ENCODE data around the gene SLC25A21.

Gene SLC25A21

DNA sequence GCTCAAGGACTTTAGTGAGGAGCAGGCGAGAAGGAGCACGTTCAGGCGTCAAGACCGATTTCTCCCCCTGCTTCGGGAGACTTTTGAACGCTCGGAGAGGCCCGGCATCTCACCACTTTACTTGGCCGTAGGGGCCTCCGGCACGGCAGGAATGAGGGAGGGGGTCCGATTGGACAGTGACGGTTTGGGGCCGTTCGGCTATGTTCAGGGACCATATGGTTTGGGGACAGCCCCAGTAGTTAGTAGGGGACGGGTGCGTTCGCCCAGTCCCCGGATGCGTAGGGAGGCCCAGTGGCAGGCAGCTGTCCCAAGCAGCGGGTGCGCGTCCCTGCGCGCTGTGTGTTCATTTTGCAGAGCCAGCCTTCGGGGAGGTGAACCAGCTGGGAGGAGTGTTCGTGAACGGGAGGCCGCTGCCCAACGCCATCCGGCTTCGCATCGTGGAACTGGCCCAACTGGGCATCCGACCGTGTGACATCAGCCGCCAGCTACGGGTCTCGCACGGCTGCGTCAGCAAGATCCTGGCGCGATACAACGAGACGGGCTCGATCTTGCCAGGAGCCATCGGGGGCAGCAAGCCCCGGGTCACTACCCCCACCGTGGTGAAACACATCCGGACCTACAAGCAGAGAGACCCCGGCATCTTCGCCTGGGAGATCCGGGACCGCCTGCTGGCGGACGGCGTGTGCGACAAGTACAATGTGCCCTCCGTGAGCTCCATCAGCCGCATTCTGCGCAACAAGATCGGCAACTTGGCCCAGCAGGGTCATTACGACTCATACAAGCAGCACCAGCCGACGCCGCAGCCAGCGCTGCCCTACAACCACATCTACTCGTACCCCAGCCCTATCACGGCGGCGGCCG lies 509.6 kb downstream of the SLC25A21 start:
- no peak for DNase-seq (ENCODE audit: low read depth, low spot score)

DNA sequence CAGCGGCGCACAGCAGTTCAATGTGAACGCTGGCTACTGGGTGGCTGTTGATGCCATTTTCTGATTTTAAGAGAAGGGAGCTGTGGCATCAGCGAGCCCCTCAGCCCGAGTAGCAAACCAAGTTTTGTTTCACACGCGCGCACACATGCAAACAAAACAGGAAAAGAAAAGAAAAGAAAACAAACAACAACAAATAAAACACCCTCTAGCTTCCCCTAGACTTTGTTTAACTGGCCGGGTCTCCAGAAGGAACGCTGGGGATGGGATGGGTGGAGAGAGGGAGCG lies 510.2 kb downstream of the SLC25A21 start:
- no peak for DNase-seq (ENCODE audit: low read depth, low spot score)

DNA sequence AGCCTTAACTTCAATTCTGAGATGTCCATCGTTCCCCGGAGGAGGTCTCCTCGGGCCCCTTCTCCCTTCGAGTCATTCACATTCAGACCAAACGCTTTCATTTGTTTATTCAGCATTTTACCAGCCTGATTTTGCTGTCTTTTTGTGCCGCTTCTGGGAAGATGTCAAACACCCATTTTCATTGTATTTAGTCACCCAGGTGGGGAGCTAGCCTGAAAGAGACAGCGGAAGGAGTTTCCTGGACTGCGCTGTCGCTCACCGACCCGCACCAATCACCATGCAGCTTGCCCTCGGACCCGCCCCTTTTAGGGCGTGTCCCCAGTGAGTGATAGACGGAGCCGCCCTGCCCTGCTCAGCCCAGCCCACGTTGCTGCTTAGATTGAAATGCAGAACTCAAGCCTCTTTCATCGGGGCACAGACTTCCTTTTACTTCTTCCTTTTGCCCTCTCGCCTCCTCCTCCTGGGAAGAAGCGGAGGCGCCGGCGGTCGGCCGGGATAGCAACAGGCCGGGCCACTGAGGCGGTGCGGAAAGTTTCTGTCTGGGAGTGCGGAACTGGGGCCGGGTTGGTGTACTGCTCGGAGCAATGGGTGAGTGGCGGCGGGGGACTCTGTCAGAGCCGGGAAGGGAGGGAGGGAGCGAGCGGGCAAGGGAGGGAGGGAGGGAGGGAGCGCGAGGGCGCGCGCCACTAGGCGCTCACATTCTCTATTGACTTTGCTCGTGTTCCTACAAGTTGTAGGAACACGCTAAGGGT lies 510.7 kb downstream of the SLC25A21 start, which contains the start of gene PAX9:
PAX9 (plus strand) TSS at position 355 of the 752 bp plus-strand sequence; CDS start at position 585, 230 bp downstream.
- DNase-seq (ENCODE audit: low read depth, low spot score), result no peak

DNA sequence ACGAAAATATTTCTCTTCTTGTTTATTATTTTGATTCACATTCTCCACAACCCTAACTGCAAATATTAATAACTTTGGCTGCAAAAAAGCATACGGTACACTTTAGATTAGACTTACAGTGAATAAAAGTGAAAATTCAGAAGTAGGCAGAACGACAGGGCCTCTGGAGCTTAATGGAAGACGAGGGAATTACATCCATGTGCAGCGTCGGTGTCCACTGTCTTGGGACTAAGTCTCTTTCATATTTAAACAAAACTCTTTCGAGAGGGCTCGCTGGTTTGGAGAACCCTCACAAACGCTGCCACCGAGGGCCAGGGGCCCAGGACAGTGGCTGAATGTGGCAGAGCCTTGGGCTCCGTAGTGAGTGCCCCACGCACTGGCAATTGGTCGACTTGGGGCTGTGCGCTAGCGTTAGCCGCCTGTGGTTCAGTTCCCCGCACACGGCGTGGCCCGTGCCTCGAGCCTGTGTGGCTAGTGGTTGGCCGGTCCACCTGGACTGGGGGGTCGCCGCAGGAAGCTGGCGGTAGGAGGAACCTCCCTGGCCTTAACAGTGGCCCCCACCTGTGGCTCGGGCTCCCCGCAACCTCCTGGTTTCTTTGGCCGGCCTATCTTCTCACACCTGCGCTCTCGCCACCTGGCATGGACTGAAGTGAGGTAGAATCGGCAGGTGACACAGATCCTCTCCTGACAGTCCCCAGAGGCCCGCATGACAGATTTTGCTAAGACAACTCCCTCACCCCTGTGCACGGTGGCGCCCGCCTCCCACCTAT lies 511.5 kb downstream of the SLC25A21 start:
- no peak for DNase-seq (ENCODE audit: low read depth, low spot score)

DNA sequence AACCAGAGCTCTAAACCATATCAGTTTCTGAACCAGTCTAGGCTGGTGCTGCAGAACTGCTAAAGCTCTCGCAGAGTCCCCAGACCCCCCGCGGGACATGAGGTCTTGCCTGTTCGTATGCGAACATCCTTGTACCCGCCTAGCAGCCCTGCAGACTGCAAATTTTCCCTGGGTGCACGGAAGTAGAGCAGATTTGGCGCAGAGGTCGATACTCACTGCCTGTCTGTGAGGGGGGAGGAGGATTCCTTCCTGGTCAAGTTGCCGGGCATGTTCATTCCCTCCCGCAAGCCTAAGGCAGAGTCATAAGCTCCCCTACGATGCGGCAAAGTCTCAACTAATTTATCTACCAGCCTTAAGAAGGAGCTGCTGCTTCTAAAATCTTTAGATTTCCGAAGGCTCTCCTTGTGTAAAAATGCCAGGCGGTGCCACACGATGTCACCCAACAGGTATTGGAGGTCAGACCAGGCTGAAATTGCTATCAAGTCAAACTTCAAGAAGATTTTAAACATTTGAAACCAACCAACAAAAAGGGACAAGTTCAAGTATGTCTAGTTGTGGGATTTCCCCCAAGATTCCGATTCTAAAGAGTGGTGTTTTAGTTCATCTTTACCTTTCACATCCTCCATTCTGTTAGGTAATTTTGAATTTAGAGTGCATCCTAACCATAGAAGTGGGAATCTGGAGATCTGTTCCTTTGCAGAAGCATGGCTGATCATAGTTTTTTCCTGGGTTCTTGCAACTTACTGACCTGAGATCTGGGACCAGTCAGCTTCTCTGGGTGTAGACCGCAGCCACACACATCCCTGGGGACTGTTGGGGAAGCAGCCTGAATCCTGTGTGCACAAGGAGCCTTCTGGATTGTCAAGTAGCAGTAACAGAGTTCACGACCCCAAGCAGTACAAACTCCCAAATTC lies 512.3 kb downstream of the SLC25A21 start:
- DNase-seq (ENCODE audit: low read depth, low spot score), result no peak

DNA sequence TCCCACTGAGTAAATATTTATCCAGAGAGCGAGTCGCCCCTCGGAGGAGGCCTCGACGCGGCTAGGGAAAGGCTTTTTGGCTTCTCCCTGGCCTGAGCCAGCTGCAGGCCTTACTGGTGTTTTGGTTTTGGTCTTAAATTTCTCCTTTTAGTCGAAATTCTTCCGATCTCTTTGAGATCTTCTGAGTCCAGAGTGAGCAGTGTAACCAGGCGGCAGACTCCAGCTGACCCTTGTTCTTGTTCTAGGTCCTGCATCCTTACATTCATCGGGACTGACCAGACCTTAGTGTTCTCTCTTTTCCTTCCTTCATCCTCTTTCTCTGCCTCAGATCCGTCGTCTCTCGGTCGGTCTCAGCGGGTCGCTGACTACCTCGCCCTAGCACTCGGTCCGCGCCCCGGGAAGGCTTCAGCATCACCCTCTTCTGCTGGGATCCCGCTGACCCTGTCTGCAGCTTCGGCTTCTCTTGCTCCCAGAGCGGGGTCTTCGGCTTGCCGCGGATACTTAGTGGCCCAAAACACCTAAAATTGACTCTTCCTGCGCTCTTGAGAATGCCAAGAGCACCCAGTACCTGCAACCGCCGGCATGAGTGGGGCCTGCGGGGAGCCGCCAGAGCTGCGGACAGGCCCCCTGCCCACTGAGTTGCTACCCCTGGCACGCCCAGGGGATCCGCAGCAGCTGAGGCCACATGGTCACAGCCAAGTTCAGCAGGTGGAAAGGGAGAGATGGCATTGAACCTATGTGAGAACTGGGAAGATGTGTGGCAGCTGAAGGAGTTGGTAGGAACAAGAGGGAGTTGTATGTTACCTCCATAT lies 513.2 kb downstream of the SLC25A21 start:
- DNase-seq (ENCODE audit: low read depth, low spot score), result no peak

DNA sequence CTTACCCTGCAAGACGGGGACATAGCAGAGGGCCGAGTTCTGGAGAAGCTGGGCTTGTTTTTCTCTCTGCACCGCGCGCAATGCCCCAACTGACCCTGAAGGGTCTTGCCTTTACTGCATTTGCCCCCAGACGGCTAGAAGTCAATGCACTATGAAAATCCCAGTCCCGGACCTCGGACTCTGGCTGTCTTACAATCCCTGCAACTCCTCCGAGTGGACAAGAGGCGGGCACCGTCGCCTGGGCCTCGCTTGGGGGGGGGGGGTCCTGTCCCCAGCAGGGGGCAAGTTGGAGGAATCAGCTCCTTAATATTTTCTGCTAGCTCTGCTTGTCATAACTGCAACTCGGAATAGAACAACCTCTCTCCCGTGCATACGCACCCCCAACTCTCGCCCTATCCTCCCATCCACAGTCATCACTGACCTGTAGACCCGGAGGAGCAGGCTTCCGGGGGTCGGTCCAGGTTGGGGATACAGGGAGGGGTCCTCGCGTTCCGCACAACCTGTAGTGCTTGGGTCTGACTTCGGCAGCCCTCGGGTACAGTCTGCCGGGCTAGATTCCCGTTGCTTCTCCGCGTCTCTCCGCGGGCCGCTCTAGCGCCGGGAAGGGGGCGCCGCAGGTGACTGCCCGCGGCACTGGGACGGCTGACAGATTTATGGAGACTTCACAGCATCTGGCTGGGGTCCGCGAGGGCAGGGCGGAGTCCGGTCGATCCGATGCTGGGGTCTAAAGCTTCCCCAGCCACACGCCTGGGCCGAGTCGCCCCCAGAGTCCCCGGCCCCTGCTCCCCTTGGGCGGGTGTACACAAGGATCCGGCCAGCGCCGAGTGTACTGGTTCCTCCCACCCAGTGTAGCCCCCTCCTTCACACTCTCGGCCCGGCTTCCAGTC lies 514.0 kb downstream of the SLC25A21 start:
- DNase-seq (ENCODE audit: low read depth, low spot score), result no peak

DNA sequence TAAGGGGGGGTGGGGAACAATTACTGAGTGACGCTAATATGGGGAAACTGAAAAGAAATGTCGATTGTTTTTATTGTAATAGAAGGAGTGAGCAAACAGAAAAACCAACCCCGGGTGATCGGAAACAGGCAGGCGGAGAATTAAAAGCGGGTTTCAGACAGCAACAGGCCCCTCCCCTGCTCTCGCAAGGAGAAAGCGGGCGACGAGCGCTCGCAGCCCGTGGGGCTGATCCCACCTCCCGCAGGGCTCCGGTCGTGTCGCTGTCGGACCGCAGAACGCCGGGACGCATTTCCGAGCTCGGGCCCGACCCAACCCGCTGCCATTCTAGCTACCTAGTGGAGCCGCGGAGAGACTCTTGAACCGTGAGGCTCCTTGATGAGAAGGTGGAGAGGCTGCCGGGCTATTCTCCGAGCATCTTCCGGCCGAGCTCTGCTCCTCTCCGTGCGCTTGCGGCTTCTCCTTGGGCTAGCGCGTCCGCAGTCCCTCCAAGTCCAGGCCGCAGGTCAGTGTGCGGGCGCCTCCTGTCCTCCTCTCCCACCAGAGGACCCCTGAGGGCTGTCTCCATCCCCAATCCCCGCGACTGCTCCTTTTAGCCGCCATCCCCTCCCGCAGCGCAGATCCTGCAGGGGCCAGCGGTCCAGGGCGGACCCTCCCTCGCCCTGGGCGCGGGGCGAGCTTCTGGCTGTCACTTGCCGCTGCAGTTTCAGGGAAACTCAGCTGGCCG lies 514.8 kb downstream of the SLC25A21 start:
- DNase-seq (ENCODE audit: low read depth, low spot score), result no peak

DNA sequence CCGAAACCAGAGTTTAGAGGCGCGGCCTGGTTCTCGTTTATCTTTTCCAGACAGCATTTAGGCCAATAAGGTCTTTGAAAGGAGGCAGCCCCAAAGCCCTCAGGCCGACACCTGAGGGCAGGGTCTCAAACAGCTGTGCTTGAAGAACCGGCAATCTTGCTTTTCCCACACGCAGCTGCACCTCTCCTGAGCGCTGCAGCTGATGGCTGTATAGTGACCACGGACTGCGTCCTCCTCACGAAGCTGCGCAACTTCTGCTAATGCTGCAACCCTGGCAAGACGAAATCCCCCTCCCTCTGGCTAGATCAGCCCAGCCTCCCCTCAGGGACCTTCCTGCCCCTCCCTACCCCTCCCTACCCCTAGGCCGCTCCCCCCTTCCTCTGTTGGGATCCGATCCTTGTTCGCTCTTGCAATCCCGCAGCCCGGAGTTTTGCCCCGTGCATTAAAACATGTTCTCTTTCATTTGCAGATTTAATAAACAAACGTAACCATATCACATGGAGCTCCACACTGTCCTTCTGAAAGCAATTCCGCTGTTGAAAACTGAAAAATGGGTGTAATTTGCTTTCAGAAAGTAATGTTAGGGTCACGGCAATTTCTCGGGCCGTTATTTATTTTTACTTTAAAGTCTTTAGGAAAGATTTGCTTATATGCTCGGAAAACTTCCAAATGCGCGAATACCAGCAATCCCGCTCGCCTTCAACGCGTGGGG lies 515.6 kb downstream of the SLC25A21 start:
- DNase-seq (ENCODE audit: low read depth, low spot score), result no peak

DNA sequence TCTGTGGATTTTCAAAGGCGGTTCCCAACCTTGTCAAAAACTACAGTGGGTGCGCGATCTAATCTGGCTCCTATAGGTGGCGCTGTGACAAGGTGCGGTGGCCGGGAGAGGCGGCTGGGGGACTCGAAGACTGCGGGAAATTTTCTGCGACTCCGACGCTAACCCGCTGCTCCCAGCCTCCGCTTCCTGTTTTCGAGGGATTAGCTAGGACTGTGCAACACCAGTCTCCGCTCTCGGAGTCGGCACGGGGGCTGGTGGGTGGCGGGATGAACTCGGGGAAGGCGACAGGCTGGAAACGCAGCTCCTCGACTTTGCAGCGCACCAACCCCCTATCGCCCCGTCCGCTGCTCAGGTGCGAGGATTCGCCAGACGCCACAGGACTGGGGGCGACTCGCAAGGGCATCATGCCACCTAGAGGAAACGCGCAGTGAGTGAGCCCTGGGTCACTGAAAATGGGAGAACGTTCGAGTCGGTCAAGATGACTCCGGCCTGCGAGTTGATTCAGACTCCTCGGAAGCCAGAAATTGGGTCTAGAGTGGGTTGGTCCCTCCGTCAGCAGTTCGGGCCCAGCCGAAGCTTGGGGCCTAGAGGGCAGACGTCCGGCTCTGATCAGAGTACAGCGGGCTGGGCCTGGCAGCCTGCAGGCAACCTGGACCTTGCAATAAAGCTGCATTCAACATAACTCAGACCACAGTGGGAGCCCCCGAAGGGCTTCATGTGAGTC lies 516.3 kb downstream of the SLC25A21 start:
- DNase-seq (ENCODE audit: low read depth, low spot score), result no peak

DNA sequence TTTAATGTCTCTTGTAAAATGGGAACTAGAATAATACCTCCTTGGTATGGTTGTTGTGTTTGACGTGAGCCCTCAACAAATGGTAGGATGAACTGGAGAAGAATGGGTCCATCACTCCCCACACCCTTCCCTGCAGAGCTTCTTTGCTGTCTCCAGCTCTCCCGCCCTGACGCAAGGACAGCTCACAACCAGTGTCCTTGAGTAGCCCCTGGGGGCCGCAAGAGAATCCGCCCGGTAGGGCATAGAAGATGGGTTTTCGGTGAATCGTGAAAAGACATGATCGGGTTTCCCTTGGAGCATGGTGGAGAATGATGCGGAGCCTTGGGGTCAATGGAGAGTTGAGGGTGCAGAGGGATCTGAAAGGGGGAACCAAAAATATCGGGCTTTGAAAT lies 516.8 kb downstream of the SLC25A21 start:
- no peak for DNase-seq (ENCODE audit: low read depth, low spot score)

DNA sequence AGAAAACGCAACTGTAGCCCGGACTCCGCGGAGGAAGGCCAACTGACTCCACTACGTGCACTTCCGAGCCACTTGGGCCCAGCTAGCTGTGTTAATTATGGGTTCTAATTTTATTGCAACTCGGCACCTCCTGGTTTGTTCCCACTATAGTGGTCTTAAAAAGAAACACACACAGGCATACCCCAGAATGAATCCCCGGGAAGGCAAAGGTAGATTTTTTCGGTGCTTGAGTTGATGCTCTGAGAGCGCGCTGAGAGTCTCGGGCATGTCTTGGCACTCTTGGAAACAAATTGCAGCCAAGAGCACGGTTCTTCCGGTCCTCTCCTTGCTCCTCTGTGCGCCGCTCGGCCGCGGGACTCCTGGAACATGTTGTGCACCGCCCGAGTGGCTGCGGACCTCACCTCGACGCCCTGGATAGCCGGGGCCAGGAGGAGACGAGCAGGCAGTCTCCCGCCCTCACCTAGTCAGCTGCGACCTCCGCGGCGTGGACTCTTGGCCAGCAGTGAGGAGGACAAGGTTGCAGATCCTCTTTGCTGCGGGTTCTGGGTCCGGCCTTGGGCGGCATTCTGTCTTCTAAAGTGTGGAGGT lies 517.5 kb downstream of the SLC25A21 start:
- DNase-seq (ENCODE audit: low read depth, low spot score), result no peak

DNA sequence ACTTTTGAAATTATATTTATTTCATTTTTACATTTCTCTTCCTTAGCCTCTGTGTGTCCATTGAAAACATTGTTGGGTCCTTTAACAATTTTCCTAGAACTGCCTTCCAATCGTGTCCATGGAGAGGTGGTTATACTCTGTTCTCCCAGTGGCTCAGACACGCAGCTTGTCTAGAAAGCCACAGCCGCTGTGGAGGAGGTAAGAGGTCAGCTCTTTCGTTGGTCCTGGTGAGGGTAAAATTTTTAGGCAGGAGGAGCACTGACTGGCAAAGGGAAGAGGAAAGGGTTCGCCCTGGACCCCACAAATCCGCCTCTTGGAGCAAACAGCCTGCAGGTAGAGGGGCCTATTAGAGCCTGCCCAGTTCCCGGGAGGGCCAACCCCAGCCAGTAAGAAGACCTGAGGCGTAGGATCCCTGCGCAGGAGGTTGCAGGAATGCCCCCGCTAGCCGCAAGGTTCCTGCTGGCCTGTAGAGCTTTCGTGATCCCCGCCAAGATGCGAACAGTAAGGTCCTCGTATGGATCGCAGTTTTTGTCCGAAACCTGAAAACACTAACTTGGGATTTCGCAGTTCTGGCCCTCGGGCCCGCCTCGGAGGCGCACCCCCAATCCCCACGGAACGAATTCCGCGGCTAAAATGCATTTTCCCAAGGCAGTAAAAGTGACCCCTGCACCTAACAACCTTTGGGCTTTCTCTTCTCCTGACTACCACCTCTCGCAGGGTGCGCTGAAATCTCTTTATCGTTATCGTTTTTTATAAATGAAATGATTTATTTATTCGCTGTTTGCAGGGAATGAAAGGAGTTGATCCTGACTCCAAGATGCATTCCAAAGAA lies 518.2 kb downstream of the SLC25A21 start:
- no peak for DNase-seq (ENCODE audit: low read depth, low spot score)

DNA sequence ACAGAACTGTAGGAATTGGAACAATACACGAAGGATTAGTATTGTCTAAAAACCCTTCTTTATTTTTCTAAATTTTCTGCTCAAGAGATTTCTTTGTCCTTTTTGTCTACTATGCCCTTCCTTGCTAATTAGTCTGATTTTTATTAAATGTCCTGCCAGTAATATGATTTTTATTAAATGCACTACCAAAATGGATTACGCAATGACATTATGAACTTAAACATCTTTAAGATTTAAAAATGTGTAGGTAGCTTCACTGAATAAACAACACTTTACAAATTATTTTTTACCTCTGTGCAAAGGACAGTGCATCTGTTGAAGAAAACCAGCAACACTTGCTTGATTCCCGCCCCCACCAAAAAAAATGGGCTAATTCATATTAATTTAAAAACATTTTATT lies 519.0 kb downstream of the SLC25A21 start:
- no peak for DNase-seq (ENCODE audit: low read depth, low spot score)

DNA sequence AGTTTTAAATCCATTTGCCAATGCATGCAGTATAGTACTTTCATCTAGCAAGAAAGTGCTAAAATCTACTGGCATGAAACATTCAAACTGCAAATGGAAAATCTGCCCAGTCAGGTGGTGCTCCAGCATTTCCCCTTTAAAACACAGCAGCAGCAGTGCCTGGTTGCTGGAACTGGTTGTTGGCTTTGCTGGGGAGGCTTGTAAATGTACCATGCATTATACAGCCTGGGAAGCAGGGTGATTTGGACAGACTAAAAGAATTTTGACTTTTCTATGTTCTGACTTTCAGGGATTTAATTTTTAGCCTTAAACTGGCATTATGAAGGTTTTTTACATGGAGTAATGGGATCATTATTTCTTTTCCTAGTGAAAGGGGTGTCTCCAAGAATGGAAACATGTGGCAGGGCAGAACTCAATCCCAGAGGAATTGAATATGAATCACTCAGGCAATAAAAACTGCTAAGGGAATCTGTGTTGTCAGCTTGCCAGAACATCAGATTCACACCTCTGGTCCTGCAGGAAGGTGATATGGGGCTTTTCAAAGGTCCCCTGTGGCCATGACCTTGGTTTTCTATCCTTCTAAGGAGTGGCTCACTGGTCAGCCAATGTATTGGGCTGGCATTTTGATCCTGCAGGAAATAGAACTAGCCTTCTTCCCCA lies 519.7 kb downstream of the SLC25A21 start:
- DNase-seq (ENCODE audit: low read depth, low spot score), result no peak
